ENCODE data around the gene PAK6. TPM values are rescaled to one million over a fixed set of nuclear protein-coding genes. Genes with fewer than 3 reads are reported as not detected.

PAK6 gene
- total RNA-seq, 1 donor from 2014 or later, result 11.2 TPM

- DNase-seq, result no peak
Observed at GRCh38 chr15:40312370-40313158, 73.7 kb downstream of the PAK6 start.

GRCh38 chr15:40313531-40314398 is 74.9 kb downstream of the PAK6 start:
- DNase-seq, result no peak

- DNase-seq, result no peak
Observed at GRCh38 chr15:40314723-40315276, 75.9 kb downstream of the PAK6 start.

GRCh38 chr15:40316931-40317330 is 78.1 kb downstream of the PAK6 start:
- DNase-seq, result no peak

- no peak for DNase-seq
Observed at GRCh38 chr15:40317580-40317979, 78.7 kb downstream of the PAK6 start.

- no peak for DNase-seq
Observed at GRCh38 chr15:40320409-40320808, 81.5 kb downstream of the PAK6 start.

GRCh38 chr15:40320931-40321371 is 82.1 kb downstream of the PAK6 start:
- DNase-seq, result peak; percentile 19

- no peak for DNase-seq
Observed at GRCh38 chr15:40322531-40323238, 83.8 kb downstream of the PAK6 start.

GRCh38 chr15:40323239-40323952 is 84.5 kb downstream of the PAK6 start, which contains the start of gene INAFM2:
INAFM2 (plus strand) TSS chr15:40323692; CDS start chr15:40324056, 364 bp downstream.
- DNase-seq, result peak; percentile 81

GRCh38 chr15:40323953-40324937 is 85.4 kb downstream of the PAK6 start:
- no peak for DNase-seq

- no peak for DNase-seq
Observed at GRCh38 chr15:40325188-40325587, 86.3 kb downstream of the PAK6 start.

- DNase-seq, result no peak
Observed at GRCh38 chr15:40325700-40326099, 86.8 kb downstream of the PAK6 start.

Other genes starting within 250 kb of the PAK6 start
- 112 TPM for gene SRP14, start 199.9 kb upstream of the PAK6 start, total RNA-seq
- gene BMF, start 130.2 kb upstream of the PAK6 start, total RNA-seq, result 4.2 TPM
- gene BUB1B, start 78.0 kb upstream of the PAK6 start, total RNA-seq, result 6.6 TPM
- not detected for gene ANKRD63, start 44.0 kb downstream of the PAK6 start, total RNA-seq
- 3.3 TPM for gene PLCB2, start 68.9 kb downstream of the PAK6 start, total RNA-seq
- gene INAFM2, start 84.6 kb downstream of the PAK6 start, total RNA-seq, result 14.8 TPM
- 1.6 TPM for gene CCDC9B, start 101.9 kb downstream of the PAK6 start, total RNA-seq
- not detected for gene PHGR1, start 112.0 kb downstream of the PAK6 start, total RNA-seq
- gene DISP2, start 119.2 kb downstream of the PAK6 start, total RNA-seq, result 9.2 TPM
- gene KNSTRN, start 143.7 kb downstream of the PAK6 start, total RNA-seq, result 17.8 TPM
- gene IVD, start 166.7 kb downstream of the PAK6 start, total RNA-seq, result 22.1 TPM
- gene BAHD1, start 201.9 kb downstream of the PAK6 start, total RNA-seq, result 10.6 TPM
- 1.6 TPM for gene CHST14, start 231.9 kb downstream of the PAK6 start, total RNA-seq

All from occipital lobe (tissue), 2 donors.